A673 (cell line): Measurements from ENCODE around the gene SRRM1.

Experiments
- CTCF ChIP-seq: fragments of 300-800, 200-600 bp; sonication (generic); conservative IDR thresholded peaks from 2 replicates; pipeline ENCODE4 v1.5.1; 2017; ENCODE audit warnings: low read depth, mild to moderate bottlenecking, antibody characterized with exemption, low read length, moderate library complexity, mixed read lengths
- EZH2 ChIP-seq: fragments of 200-600 bp; sonication (generic); IDR thresholded peaks from 2 replicates; pipeline ENCODE4 v1.6.1; 2017; ENCODE audit warnings: borderline replicate concordance, low read depth, mild to moderate bottlenecking, mixed read lengths, antibody characterized with exemption, low read length; ENCODE audit not compliant: poor library complexity, severe bottlenecking

GRCh38 chr1:24699628-24700027 lies 56.5 kb downstream of the SRRM1 start:
- no peak for TF ChIP-seq CTCF
- TF ChIP-seq EZH2: no peak
